ENCODE data around the gene NPLOC4.

DNA sequence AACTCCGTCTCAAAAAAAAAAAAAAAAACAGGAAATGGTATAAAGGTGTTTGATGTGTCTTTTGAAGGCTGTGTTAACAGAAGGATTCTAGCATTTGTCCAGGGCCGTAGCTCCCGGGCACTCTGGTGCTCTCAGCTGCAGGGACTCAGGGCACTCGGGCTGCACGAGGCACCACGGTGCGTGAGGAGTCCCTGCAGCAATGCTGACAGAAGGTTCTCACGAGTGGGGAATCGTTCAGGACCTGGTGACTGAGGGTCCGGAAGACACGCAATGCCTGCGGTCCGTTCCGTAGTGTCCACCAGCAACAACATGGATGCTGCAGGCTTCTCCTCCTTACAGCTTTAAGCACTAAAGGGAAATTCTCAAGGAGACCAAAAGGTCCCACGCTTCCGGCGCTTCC is 72.1 kb downstream of the NPLOC4 start:
- TF ChIP-seq, protein P1, sequence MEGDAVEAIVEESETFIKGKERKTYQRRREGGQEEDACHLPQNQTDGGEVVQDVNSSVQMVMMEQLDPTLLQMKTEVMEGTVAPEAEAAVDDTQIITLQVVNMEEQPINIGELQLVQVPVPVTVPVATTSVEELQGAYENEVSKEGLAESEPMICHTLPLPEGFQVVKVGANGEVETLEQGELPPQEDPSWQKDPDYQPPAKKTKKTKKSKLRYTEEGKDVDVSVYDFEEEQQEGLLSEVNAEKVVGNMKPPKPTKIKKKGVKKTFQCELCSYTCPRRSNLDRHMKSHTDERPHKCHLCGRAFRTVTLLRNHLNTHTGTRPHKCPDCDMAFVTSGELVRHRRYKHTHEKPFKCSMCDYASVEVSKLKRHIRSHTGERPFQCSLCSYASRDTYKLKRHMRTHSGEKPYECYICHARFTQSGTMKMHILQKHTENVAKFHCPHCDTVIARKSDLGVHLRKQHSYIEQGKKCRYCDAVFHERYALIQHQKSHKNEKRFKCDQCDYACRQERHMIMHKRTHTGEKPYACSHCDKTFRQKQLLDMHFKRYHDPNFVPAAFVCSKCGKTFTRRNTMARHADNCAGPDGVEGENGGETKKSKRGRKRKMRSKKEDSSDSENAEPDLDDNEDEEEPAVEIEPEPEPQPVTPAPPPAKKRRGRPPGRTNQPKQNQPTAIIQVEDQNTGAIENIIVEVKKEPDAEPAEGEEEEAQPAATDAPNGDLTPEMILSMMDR (IDR thresholded peaks at IDR 0.05; ENCODE audit: insufficient read depth, low read length) = no peak
- TF ChIP-seq POLR2AphosphoS5 (IDR thresholded peaks at IDR 0.05; ENCODE audit: low read depth) = no peak
- TF ChIP-seq, protein P2, sequence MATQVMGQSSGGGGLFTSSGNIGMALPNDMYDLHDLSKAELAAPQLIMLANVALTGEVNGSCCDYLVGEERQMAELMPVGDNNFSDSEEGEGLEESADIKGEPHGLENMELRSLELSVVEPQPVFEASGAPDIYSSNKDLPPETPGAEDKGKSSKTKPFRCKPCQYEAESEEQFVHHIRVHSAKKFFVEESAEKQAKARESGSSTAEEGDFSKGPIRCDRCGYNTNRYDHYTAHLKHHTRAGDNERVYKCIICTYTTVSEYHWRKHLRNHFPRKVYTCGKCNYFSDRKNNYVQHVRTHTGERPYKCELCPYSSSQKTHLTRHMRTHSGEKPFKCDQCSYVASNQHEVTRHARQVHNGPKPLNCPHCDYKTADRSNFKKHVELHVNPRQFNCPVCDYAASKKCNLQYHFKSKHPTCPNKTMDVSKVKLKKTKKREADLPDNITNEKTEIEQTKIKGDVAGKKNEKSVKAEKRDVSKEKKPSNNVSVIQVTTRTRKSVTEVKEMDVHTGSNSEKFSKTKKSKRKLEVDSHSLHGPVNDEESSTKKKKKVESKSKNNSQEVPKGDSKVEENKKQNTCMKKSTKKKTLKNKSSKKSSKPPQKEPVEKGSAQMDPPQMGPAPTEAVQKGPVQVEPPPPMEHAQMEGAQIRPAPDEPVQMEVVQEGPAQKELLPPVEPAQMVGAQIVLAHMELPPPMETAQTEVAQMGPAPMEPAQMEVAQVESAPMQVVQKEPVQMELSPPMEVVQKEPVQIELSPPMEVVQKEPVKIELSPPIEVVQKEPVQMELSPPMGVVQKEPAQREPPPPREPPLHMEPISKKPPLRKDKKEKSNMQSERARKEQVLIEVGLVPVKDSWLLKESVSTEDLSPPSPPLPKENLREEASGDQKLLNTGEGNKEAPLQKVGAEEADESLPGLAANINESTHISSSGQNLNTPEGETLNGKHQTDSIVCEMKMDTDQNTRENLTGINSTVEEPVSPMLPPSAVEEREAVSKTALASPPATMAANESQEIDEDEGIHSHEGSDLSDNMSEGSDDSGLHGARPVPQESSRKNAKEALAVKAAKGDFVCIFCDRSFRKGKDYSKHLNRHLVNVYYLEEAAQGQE (IDR thresholded peaks at IDR 0.05; ENCODE audit: insufficient replicate concordance, low read depth) = no peak

Data from HL-60 (cell line).